Globus pallidus (tissue), 1 donor: ENCODE data around the gene BCL2L12.

Experiments
- DNase-seq: peaks from one replicate; pipeline ENCODE4 v3.0.0-alpha.2; 2015; ENCODE audit warnings: low spot score

BCL2L12 gene

DNA sequence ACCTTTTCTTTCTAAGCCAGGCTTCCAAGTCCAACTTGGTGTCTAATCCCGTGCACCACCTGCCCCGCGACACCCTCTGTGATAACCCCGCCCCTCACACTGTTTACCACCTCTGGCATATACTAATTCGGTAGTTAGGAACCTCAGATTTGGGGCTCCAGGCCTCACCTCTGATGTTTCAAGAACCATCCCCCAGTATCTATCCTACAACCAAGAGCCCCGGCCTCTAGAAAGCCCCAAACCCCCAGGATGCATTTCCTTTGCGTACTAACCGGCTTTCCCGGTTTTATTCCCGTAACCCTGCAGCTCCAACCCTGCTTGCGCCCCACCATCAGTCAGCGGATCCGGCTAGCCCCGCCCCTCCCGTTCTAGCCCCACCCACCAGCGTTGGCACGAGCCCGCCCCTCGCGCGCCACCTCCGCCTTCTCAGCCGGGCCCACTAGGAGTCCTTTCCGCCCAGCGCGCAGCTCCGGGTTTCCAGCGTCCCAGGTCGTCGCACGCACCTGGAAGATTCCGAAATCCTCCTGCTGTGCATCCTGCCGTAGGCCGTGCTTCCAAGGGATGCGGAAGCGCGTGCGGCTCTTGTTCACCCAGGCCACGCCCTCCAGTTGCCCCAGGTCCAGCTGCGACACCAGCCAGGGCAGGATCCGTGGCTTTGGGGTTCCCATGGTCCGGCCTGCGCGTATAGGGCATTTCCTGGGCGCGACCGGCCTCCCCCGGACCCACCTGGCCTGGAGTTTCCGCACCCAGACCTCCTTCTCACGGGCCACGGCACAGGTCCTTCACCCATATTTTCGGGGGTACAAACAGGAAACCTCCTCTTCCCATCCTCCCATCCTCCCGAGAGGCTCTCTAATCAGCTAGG, 1.3 kb upstream of the BCL2L12 start:
- DNase-seq, result peak; percentile 82

DNA sequence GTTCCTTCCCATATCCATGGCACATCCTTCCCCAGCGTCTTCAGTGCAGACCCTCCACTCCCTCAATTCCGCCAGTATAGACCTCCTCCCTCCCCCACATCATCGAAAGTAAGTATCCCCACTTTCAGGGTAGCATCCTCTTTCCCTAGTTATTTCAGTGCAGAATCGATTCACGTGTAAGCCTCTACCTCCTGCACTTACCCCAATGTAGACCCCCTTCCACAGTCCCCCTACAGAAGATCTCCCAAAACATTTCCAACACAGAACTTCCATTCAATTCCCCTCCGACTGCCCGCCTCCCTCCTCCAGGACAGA, 740 bp upstream of the BCL2L12 start:
- DNase-seq, result no peak

DNA sequence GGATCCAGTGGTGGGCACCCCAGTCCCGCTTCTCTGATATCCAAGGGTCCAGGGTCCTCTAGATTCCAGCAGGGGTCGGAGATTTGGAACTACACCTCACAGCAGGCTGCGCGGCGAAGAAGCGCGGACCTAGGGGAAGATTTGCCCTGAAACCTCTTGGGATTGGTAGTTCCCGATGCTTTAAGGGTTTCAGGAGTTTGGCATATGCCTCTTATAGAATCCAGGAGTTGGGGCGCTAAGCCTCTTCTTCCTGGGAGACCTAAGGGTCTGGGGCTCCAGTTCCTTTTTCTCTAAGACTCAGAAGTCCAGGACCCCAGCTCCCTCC, 349 bp downstream of the BCL2L12 start:
- DNase-seq, result no peak

DNA sequence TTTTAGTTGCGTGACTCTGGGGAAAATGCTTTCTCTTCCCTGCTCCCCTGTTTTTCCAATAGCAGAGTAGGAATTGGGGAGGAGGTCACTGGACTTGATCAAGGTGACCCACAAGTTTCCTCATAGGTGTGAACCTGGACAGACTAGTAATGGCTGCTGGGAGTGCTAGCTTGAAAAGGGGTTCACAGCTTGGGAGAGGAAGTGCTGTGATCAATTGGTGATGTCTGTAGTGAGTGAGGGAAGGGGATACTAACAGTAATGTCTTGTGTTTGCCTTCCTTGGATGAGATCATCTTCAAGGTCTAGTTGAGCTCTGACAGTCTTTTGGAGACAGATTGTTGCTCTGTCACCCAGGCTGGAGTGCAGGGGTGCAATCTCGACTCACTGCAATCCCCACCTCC, 1.7 kb downstream of the BCL2L12 start:
- DNase-seq, result no peak

DNA sequence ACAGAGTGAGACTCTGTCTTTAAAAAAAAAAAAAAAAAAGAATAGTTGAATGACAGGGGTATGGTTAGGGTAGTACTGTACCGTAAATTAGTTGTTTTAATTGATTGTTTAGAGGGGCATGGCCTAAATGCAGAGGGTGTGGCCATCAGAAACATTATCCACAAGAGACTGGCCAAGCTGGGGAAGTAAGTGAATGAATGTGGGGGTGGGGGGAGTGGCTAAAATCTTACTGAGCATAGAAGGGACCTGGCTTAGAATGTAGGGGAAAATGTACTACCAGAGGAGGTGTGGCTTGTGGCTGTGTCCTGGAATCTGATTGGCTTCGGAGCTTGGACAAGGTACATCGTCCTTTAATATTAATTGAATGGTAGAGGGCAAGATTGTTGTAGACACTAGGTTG, 3.8 kb downstream of the BCL2L12 start:
- no peak for DNase-seq

DNA sequence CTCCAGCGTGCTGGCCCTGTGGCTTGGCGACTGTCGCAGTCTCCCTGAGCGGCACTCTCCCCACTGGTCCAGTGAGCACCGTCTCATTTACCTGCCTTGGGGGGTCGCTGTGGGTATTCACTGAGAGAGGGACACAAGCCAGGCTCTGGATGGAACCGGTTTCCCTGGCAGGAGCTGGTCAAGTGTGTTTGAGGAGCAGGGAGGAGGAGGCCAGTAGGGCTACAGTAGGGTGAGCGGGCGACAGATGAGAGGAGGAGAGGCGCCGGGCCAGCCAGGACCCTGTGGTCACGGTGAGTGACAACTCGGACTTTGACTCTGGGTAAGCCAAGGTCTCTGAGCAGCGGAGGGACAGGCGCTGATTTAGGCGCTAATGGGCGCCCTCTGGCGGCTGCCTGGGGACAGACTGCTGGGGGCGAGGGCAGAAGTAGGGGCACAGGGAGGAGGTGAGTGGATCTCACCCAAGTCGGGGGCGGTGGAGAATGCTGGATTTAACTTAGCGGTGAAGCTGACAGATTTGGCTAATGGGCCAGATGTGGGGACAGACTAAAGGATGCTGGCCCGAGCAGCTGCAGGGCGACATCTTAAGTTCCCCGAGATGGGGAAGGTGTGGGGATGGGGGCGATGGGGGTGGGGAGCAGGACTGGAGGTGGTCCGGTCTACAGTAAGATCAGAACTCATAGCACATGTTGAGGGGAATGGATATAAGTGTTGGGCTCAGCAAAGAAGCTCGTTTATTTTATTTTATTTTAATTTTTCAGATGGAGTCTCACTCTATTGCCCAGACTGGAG, 6.6 kb downstream of the BCL2L12 start:
- DNase-seq, result peak; percentile 73

DNA sequence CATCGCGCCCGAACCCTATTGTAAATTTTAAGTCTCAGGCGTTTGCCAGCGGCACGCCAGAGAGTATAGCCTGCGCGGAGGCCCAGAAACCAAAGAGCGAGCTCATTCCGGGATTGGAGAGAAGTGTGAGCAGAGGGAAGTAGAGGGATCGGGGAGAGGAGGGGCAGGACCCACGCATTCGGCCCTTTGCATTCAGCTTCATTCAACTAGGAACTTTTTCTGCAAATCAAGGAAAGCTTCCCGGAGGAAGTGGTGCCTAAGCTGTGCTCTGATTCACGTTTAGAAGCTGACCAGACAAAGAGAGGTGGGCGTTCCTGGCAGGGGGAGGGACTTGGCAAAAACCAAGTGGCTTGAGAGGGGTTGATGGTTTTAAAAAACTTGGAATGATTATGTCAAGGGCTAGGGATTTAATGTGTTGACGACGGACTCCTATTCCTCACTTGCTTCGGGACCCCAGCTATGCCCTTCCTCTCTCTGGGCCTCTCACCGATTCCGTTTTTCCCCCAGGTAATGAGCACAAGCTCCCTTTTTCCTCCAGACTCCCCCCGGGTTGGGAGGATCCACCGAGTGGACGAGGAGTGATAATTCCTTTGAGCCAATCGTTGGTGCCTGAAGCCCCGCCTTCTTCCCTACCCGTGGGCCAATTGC, 10.5 kb downstream of the BCL2L12 start:
- DNase-seq, result no peak

DNA sequence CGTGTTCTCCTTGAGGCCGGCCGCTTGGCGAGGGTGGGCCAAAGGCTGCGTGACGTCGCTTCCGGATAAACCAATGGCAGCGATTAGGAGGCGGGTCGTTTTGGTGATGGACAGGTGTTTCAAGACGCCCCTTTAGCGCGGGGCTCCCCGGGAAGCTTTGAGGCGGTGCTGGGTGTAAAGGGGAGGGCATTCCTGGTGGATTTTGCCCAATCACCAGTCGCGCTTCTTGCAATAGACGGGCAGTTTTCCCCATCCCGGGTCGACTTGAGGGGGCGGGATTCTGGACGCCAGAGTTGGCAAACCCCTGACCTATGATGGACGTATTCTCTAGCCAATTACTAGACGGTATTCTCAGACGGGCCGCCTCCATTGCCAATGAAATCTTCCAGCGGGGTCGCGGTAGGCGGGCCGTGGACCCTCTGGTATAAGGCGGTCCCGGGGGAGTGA, 11.1 kb downstream of the BCL2L12 start:
- peak; percentile 100 for DNase-seq

DNA sequence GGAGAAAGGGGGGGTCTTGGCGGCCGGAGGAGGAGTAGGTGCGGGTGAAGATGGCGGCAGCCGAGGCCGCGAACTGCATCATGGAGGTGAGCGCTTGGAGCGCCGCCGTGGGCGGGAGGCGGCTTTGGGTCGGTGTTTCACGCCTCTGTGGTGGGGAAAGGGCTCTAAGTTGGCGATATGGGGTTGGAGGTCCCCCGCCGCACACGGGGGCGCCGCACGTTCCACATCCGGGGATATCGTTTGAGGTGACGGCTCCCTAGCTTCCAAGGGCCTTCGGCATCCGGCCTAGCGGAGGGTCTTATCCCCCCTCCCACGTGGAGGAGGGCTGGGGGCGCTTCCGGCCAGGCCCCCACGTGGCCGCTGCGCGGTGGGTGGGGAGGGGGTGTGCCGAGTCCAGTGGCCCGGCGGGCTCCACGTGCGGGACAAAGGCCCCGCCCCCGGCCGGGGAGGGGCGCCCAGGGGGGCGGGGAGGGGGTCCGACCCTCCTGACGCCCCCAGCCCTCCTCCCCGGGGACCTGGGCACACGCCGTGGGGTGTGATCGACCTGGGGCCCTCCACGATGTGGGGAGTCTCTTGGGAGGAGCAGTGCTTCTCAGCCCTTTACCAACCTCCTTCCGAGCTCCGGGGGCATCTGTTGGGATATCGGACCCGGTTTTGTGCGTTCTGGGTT, 11.6 kb downstream of the BCL2L12 start, which contains the start of gene PRMT1:
Gene PRMT1 (plus strand): TSS at position 41 of the 670 bp plus-strand sequence. CDS start 10 bp downstream, at position 51.
- no peak for DNase-seq

DNA sequence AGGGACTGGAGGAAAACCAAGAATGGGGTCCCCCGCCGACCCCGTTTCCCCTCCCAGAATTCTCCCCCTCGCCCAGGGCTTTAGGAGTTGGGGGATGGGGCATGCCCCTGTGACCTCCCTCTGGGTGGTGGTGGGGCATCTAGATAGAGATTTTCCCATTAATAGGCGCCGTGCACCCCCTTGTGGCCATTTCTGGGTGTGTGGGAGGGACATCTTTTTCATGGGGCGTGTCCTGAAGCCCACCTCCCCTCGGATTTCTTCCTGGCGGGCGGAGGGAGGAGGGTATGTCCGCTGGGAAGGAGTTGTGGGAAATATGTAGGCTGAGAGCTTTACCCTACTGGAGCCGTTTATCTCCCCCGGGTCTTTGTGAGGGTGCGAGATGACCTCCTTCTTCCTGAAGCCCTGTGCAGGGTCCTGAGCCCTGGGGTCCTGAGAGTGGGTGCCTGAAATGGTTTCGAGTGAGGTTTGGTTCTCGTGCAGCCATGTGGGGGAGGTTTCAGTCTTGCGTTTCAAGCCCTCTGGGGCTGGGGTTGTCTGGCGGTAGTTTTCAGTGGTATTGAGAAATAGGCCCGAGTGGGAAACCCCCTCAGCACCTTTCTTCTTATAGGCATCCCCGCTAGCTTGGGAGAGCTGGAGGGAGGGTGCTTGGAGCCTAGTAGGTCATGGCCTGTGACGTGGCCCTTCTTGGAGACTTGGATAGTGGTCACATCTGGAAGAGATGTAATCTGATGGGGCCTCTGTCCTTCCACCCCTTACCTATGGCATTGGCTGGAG, 12.4 kb downstream of the BCL2L12 start:
- DNase-seq, result no peak

DNA sequence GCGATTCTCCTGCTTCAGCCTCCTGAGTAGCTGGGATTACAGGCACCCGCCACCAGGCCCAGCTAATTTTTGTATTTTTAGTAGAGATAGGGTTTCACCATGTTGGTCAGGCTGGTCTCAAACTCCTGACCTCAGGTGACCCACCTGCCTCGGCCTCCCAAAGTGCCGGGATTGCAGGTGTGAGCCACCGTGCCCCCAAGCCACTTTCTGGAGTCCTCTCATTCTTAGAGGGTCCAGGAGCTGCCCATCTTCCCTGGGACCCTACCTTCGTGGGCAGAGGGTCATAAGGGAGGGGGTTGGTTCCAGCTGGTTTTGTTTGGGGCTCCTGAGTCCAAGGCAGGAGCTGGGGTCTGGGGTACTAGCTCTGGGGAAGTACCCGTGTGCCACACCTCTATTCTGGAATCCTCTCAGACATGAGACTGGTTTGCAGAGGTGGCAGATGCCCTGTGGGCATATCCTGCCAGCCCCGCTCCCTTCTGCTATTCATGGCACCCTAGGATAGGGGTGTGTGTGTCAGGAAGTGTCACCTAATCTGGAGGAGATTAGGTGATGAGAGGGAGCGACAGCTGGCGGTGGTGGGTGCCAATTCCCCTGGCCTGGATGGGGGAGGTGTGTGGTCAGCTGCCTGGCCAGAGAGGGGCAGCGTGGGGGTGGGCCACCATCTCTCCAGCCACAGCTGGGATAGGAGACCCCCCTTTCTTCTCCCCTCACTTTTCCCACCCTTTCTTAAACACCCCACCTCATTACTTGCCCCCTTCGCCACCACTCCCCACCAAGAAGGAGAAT, 13.4 kb downstream of the BCL2L12 start:
- no peak for DNase-seq

DNA sequence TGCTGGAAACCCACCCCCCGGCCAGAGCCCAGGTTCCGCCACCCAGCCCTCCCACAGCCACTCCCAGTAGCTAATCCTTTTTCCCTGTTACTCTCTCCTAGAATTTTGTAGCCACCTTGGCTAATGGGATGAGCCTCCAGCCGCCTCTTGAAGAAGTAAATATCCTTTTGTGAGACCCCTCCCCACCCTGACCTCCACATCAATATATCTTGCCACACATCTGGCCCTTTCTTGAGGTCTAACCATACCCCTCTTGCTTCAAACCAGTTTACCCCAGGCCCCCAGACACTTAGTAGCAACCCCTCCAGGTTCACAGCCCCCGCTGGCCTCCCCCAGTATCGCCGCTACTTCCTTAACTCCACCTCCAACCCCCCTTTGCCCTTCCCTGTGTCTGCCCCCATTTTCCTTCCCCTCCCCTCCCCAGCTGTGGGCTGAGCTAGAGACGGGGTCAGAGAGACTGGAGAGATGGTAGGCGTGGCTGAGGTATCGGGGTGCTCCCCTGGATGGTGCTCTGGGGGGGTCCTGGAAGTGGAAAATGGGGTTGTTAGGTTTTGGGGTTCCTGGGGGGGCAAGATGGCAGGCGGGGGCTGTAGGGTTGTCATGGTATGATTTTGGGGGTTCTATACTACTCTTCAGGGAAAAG, 14.2 kb downstream of the BCL2L12 start:
- no peak for DNase-seq

DNA sequence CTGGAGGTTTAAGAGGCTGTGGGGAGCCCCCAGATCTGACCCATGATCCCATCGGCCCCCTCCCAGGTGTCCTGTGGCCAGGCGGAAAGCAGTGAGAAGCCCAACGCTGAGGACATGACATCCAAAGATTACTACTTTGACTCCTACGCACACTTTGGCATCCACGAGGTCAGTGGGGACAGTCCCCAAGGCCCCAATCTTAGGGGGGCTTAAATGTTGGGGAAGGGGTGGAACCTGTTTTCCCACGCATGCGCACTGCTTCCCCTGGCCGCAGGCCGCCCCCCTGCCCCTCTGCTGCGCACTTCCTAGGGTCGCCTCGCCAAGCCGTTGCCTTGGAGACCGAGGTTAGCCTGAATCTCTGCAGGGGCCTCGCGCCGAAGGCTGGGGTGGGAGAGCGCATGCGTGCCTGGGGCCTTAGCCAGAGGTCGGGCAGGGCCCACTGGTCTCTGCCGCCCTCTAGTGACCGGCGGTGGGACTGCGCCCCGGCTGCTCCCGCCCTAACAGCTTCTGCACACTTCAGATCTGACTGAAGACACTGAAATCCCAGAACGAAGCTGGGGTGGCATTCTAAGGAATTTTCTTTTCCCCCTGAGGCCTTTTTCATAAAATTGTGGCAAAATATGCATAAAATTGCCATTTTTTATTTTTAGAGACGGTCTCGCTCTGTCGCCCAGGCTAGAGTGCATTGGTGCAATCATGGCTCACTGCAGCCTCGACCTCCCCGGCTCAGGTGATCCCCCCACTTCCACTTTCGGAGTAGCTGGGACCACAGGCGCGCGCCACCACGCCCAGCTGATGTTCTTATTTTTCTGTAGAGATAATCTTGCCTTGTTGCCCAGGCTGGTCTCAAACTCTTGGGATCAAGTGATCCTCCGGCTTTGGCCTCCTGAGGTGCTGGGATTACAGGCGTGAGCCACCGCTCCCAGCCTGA, 15.0 kb downstream of the BCL2L12 start:
- peak; percentile 84 for DNase-seq

DNA sequence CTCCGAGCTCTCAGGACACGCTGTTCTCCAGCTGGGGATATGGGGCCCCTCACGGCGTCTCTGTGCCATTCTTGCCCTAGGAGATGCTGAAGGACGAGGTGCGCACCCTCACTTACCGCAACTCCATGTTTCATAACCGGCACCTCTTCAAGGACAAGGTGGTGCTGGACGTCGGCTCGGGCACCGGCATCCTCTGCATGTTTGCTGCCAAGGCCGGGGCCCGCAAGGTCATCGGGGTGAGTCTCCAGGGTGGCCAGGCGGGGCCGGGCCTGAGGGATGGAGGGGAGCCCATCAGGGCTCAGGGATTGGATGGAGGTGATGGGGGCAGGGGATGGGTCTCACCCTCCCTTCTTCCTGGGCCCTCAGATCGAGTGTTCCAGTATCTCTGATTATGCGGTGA, 16.1 kb downstream of the BCL2L12 start:
- no peak for DNase-seq

DNA sequence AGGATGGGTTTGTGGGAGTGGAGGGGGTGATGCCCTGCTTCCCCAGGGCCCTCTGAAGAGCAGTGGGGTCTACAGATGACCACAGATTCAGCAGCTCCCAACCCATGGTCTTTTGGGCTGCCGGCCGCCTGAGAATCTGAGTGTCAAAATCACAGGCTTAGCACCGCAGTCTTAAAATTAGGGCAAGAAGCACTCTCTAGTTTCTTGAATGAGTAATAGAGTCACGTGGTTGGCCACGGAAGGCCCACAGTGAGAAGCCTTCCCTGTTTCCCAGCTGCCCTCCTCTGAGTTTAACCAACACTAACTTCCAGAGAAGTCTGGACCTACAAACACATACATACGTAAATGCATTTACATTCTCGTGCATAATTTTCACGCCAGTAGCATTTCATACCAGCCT, 16.5 kb downstream of the BCL2L12 start:
- no peak for DNase-seq

DNA sequence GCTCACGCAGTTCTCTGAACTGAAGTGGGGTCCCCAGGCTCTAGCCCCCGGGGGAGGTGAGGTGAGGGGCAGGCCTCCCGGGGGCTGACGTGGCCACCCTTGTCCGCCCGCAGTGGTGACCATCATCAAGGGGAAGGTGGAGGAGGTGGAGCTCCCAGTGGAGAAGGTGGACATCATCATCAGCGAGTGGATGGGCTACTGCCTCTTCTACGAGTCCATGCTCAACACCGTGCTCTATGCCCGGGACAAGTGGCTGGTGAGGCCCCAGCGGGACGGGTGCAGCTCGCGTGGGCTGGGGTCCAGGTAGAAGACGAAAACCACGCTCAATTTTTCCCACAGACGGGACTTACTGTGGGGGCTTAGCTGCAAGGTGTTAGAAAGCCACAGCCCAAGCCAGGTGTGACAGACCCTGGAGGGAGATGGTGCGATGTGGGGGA, 18.1 kb downstream of the BCL2L12 start:
- no peak for DNase-seq

DNA sequence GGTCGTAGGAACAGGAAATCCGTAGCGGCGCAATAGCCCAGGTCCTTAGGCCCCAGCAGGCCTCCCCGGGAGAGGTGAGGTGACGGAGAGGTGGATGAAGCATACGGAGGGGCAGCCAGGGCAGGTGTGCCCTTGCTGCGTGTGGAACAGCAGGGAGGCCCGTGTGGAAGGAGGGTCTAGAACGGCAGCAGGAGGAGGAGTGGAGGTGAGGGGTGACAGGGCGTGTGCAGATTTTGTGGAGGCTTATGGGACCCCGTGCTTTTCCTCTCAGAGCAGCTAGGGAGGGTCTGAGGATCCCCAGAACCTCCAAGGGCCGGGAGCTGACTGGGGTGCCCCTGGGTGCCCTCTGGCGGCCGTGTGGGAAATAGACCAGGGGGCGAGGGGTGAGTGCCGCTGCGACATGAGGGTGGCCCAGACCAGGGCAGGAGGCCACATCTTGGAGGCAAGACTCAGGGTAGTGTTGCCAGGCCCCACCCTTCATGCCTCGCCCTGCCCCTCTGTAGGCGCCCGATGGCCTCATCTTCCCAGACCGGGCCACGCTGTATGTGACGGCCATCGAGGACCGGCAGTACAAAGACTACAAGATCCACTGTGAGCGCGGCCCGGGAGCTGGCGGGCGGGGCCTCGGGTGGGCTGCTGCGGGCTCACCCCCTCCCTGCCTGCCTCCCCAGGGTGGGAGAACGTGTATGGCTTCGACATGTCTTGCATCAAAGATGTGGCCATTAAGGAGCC, 18.7 kb downstream of the BCL2L12 start:
- no peak for DNase-seq

DNA sequence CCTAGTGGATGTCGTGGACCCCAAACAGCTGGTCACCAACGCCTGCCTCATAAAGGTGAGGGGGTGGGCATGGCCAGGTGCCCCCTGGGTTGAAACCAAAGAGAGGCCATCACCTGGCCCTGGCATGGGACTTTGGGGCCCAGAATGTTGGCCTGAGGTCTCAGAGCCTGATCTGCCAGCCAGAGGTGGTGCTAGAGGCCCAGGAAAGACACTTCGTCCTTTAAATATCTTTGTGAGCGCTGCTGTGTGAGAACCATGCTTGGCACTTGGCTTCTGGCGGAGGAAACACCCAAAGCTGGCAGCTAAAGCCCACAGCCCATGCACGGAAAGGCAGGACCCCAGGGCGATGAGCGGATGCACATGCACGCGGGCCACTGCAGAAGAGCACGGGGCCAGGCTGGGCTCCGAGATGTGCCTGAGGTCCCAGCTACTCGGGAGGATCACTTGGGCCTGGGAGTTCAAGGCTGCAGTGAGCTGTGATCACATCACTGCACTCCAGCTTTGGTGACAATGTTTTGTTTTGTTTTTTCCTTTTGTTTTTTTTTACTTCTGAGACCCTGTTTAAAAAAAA, 19.3 kb downstream of the BCL2L12 start:
- no peak for DNase-seq
